ENCODE measurements around the gene FOXP1.

- TF ChIP-seq, protein P1, sequence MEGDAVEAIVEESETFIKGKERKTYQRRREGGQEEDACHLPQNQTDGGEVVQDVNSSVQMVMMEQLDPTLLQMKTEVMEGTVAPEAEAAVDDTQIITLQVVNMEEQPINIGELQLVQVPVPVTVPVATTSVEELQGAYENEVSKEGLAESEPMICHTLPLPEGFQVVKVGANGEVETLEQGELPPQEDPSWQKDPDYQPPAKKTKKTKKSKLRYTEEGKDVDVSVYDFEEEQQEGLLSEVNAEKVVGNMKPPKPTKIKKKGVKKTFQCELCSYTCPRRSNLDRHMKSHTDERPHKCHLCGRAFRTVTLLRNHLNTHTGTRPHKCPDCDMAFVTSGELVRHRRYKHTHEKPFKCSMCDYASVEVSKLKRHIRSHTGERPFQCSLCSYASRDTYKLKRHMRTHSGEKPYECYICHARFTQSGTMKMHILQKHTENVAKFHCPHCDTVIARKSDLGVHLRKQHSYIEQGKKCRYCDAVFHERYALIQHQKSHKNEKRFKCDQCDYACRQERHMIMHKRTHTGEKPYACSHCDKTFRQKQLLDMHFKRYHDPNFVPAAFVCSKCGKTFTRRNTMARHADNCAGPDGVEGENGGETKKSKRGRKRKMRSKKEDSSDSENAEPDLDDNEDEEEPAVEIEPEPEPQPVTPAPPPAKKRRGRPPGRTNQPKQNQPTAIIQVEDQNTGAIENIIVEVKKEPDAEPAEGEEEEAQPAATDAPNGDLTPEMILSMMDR (IDR thresholded peaks at IDR 0.05) = no peak
- TF ChIP-seq POLR2A (IDR thresholded peaks at IDR 0.05) = no peak
Measured at GRCh38 chr3:70992562-70993204, 590.8 kb downstream of the FOXP1 start.

Data from uterus (tissue), 2 donors.